Measurements from ENCODE around the gene SYT5.

Gene SYT5

GRCh38 chr19:55179606-55180484 is at the start of gene SYT5:
TSS of gene SYT5 (minus strand) at chr19:55180289. CDS start at chr19:55179041, 1,248 bp downstream.
- ChIA-PET CTCF (interaction anchor here (1.0 kb wide), 1 partner anchor 288 kb away, joined by 3 read pairs; no protein-coding TSS in a partner anchor), POLR2A (no interaction called here)
- DNase-seq (ENCODE audit: extremely low spot score) = peak; percentile 83
- TF ChIP-seq CTCF (IDR thresholded peaks at IDR 0.05; ENCODE audit: control extremely low read depth, extremely low read depth, low read depth, missing control alignments) = no peak

- ChIA-PET POLR2A (no interaction called here), CTCF (no interaction called here)
- no peak for TF ChIP-seq CTCF (IDR thresholded peaks at IDR 0.05; ENCODE audit: control extremely low read depth, extremely low read depth, low read depth, missing control alignments)
- DNase-seq (ENCODE audit: extremely low spot score) = no peak
Measured at GRCh38 chr19:55229789-55230182, 49.7 kb upstream of the SYT5 start.

GRCh38 chr19:55229145-55229788 is 49.2 kb upstream of the SYT5 start:
- ChIA-PET POLR2A (no interaction called here), CTCF (no interaction called here)
- no peak for DNase-seq (ENCODE audit: extremely low spot score)
- TF ChIP-seq CTCF (IDR thresholded peaks at IDR 0.05; ENCODE audit: control extremely low read depth, extremely low read depth, low read depth, missing control alignments) = no peak

- DNase-seq (ENCODE audit: extremely low spot score) = no peak
- CTCF ChIA-PET = interaction anchor here (1.4 kb wide), 1 partner anchor 14 kb away, joined by 5 read pairs; no protein-coding TSS in a partner anchor
- POLR2A ChIA-PET = no interaction called here
- TF ChIP-seq CTCF (IDR thresholded peaks at IDR 0.05; ENCODE audit: control extremely low read depth, extremely low read depth, low read depth, missing control alignments) = no peak
Measured at GRCh38 chr19:55228403-55229031, 48.4 kb upstream of the SYT5 start, which contains the start of gene TMEM86B. TSS of gene TMEM86B (minus strand) at chr19:55228763. CDS start at chr19:55228741, 22 bp downstream.

GRCh38 chr19:55228015-55228391 is 47.9 kb upstream of the SYT5 start:
- ChIA-PET CTCF (interaction anchor here (1.4 kb wide), 1 partner anchor 14 kb away, joined by 5 read pairs; no protein-coding TSS in a partner anchor), POLR2A (interaction anchor here (0.6 to 0.7 kb wide), 2 partner anchors 9 to 765 kb away, joined by 3 read pairs; no protein-coding TSS in a partner anchor)
- no peak for TF ChIP-seq CTCF (IDR thresholded peaks at IDR 0.05; ENCODE audit: control extremely low read depth, extremely low read depth, low read depth, missing control alignments)
- DNase-seq (ENCODE audit: extremely low spot score) = no peak
